Measurements from ENCODE around the gene HSPH1.

- TF ChIP-seq, protein P1, sequence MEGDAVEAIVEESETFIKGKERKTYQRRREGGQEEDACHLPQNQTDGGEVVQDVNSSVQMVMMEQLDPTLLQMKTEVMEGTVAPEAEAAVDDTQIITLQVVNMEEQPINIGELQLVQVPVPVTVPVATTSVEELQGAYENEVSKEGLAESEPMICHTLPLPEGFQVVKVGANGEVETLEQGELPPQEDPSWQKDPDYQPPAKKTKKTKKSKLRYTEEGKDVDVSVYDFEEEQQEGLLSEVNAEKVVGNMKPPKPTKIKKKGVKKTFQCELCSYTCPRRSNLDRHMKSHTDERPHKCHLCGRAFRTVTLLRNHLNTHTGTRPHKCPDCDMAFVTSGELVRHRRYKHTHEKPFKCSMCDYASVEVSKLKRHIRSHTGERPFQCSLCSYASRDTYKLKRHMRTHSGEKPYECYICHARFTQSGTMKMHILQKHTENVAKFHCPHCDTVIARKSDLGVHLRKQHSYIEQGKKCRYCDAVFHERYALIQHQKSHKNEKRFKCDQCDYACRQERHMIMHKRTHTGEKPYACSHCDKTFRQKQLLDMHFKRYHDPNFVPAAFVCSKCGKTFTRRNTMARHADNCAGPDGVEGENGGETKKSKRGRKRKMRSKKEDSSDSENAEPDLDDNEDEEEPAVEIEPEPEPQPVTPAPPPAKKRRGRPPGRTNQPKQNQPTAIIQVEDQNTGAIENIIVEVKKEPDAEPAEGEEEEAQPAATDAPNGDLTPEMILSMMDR (IDR thresholded peaks at IDR 0.05; ENCODE audit: low read depth, low read length, missing input control): no peak
- TF ChIP-seq, protein P2, sequence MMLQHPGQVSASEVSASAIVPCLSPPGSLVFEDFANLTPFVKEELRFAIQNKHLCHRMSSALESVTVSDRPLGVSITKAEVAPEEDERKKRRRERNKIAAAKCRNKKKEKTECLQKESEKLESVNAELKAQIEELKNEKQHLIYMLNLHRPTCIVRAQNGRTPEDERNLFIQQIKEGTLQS (IDR thresholded peaks at IDR 0.05): no peak
Measured at GRCh38 chr13:31174018-31174417, 12.3 kb upstream of the HSPH1 start.
